Activated CD4-positive, alpha-beta T cell treated with anti-CD3 and anti-CD28 coated beads, Interleukin-2, amount 50 U/mL, for 24 hours (primary cell): ENCODE results near the gene UGT1A1.

ENCODE experiments used
- DNase-seq, 2 donors: peaks; one replicate each; pipeline ENCODE4 v3.0.0-alpha.2; 2020; ENCODE audit warnings: low read depth in 1 of 2, low spot score in 1 of 2

The UGT1A1 gene

GRCh38 chr2:233756429-233757081 is 3.5 kb upstream of the UGT1A1 start:
- no peak for DNase-seq

GRCh38 chr2:233758141-233758540 is 1.9 kb upstream of the UGT1A1 start:
- no peak for DNase-seq

GRCh38 chr2:233758849-233759248 is 1.2 kb upstream of the UGT1A1 start:
- DNase-seq, result no peak

GRCh38 chr2:233761040-233761769 is 1.1 kb downstream of the UGT1A1 start:
- no peak for DNase-seq

GRCh38 chr2:233764264-233764663 is 4.2 kb downstream of the UGT1A1 start:
- DNase-seq, result no peak

GRCh38 chr2:233764761-233765160 is 4.7 kb downstream of the UGT1A1 start:
- DNase-seq, result no peak

- no peak for DNase-seq
Observed at GRCh38 chr2:233766416-233766815, 6.3 kb downstream of the UGT1A1 start.

GRCh38 chr2:233768076-233768475 is 8.0 kb downstream of the UGT1A1 start:
- DNase-seq, result no peak

GRCh38 chr2:233769260-233769659 is 9.2 kb downstream of the UGT1A1 start:
- no peak for DNase-seq

- no peak for DNase-seq
Observed at GRCh38 chr2:233772153-233772552, 12.1 kb downstream of the UGT1A1 start.

- no peak for DNase-seq
Observed at GRCh38 chr2:233772583-233772982, 12.5 kb downstream of the UGT1A1 start.

GRCh38 chr2:233773854-233774253 is 13.8 kb downstream of the UGT1A1 start:
- no peak for DNase-seq

- no peak for DNase-seq
Observed at GRCh38 chr2:233775414-233775813, 15.3 kb downstream of the UGT1A1 start.

- no peak for DNase-seq
Observed at GRCh38 chr2:233778030-233778429, 18.0 kb downstream of the UGT1A1 start, which contains the start of gene MROH2A. Gene MROH2A (plus strand): TSS chr2:233778330. CDS start chr2:233779359, 1,029 bp downstream.

- DNase-seq, result no peak
Observed at GRCh38 chr2:233779722-233780121, 19.7 kb downstream of the UGT1A1 start.

- DNase-seq, result no peak
Observed at GRCh38 chr2:233780771-233781170, 20.7 kb downstream of the UGT1A1 start.

- DNase-seq, result no peak
Observed at GRCh38 chr2:233789554-233789953, 29.5 kb downstream of the UGT1A1 start.

- DNase-seq, result no peak
Observed at GRCh38 chr2:233791151-233791882, 31.2 kb downstream of the UGT1A1 start.

- DNase-seq, result no peak
Observed at GRCh38 chr2:233791883-233792329, 31.8 kb downstream of the UGT1A1 start.

GRCh38 chr2:233792720-233793119 is 32.6 kb downstream of the UGT1A1 start:
- no peak for DNase-seq

GRCh38 chr2:233793465-233794127 is 33.5 kb downstream of the UGT1A1 start:
- no peak for DNase-seq
